ENCODE measurements around the gene SMIM7. TPM values are rescaled to one million over a fixed set of nuclear protein-coding genes. Genes with fewer than 3 reads are reported as not detected.
"Not testable (repeated sequence)": the region's sequence is repeated elsewhere in the genome, so short reads cannot be mapped to it uniquely, and the experiment has no call there.

The SMIM7 gene
- 59.1 and 71.3 TPM in 2 replicates for total RNA-seq

GRCh38 chr19:16659832-16660708, at the start of gene SMIM7:
SMIM7 (minus strand) TSS chr19:16660144; CDS start chr19:16660110, 34 bp downstream.
- intact Hi-C loops (cut with micrococcal nuclease) = loop anchor here (1.0 kb wide), 10 partner anchors 32 to 677 kb away; partner anchors contain the start of genes C19orf44, CALR3, CHERP and GTPBP3

- intact Hi-C loops (cut with micrococcal nuclease) = no loop called here
Observed at GRCh38 chr19:16703677-16704076, 43.7 kb upstream of the SMIM7 start.

GRCh38 chr19:16702123-16702522, 42.2 kb upstream of the SMIM7 start:
- intact Hi-C loops (cut with micrococcal nuclease) = no loop called here

GRCh38 chr19:16698914-16699313, 39.0 kb upstream of the SMIM7 start:
- intact Hi-C loops (cut with micrococcal nuclease) = no loop called here

GRCh38 chr19:16688084-16688483, 28.1 kb upstream of the SMIM7 start:
- intact Hi-C loops (cut with micrococcal nuclease) = no loop called here

GRCh38 chr19:16684216-16684615, 24.3 kb upstream of the SMIM7 start:
- intact Hi-C loops (cut with micrococcal nuclease) = no loop called here

- intact Hi-C loops (cut with micrococcal nuclease) = no loop called here
Observed at GRCh38 chr19:16682539-16682938, 22.6 kb upstream of the SMIM7 start.

- intact Hi-C loops (cut with micrococcal nuclease) = no loop called here
Observed at GRCh38 chr19:16679811-16680210, 19.9 kb upstream of the SMIM7 start.

GRCh38 chr19:16678498-16678897, 18.6 kb upstream of the SMIM7 start:
- intact Hi-C loops (cut with micrococcal nuclease) = no loop called here

GRCh38 chr19:16677055-16677454, 17.1 kb upstream of the SMIM7 start:
- intact Hi-C loops (cut with micrococcal nuclease) = no loop called here

GRCh38 chr19:16676101-16676798, 16.3 kb upstream of the SMIM7 start:
- intact Hi-C loops (cut with micrococcal nuclease) = no loop called here

- intact Hi-C loops (cut with micrococcal nuclease) = not testable (repeated sequence)
Observed at GRCh38 chr19:16673839-16674238, 13.9 kb upstream of the SMIM7 start.

GRCh38 chr19:16673231-16673630, 13.3 kb upstream of the SMIM7 start:
- intact Hi-C loops (cut with micrococcal nuclease) = no loop called here

- intact Hi-C loops (cut with micrococcal nuclease) = no loop called here
Observed at GRCh38 chr19:16671652-16672274, 11.8 kb upstream of the SMIM7 start.

- intact Hi-C loops (cut with micrococcal nuclease) = no loop called here
Observed at GRCh38 chr19:16670291-16670690, 10.3 kb upstream of the SMIM7 start.

- intact Hi-C loops (cut with micrococcal nuclease) = not testable (repeated sequence)
Observed at GRCh38 chr19:16668702-16669101, 8.8 kb upstream of the SMIM7 start.

GRCh38 chr19:16668176-16668575, 8.2 kb upstream of the SMIM7 start:
- intact Hi-C loops (cut with micrococcal nuclease) = no loop called here

- intact Hi-C loops (cut with micrococcal nuclease) = no loop called here
Observed at GRCh38 chr19:16661480-16662034, 1.6 kb upstream of the SMIM7 start.

- intact Hi-C loops (cut with micrococcal nuclease) = loop anchor here (1.0 kb wide), 7 partner anchors 33 to 550 kb away; partner anchors contain the start of genes C19orf44, CALR3, CHERP and MED26
Observed at GRCh38 chr19:16660763-16661479, 977 bp upstream of the SMIM7 start, which contains the start of gene TMEM38A. TMEM38A (plus strand) TSS chr19:16661139; CDS start chr19:16661218, 79 bp downstream.

- intact Hi-C loops (cut with micrococcal nuclease) = loop anchor here (1.0 kb wide), 3 partner anchors 87 to 678 kb away; partner anchors contain the start of genes GTPBP3, HAUS8, MYO9B and SLC35E1
Observed at GRCh38 chr19:16659464-16659831, 496 bp downstream of the SMIM7 start.

GRCh38 chr19:16657384-16657783, 2.6 kb downstream of the SMIM7 start:
- intact Hi-C loops (cut with micrococcal nuclease) = no loop called here
